GM21723 (cell line): ENCODE results near the gene ABT1.
"Not testable (repeated sequence)": the region's sequence is repeated elsewhere in the genome, so short reads cannot be mapped to it uniquely, and the experiment has no call there.

ENCODE experiments used
- ATAC-seq: cut with Tn5 transposase; IDR thresholded peaks from one replicate; pipeline ENCODE4 v1.9.1; 2021; ENCODE audit warnings: mild to moderate bottlenecking, moderate library complexity; ENCODE audit not compliant: unreplicated experiment

ABT1 gene

DNA sequence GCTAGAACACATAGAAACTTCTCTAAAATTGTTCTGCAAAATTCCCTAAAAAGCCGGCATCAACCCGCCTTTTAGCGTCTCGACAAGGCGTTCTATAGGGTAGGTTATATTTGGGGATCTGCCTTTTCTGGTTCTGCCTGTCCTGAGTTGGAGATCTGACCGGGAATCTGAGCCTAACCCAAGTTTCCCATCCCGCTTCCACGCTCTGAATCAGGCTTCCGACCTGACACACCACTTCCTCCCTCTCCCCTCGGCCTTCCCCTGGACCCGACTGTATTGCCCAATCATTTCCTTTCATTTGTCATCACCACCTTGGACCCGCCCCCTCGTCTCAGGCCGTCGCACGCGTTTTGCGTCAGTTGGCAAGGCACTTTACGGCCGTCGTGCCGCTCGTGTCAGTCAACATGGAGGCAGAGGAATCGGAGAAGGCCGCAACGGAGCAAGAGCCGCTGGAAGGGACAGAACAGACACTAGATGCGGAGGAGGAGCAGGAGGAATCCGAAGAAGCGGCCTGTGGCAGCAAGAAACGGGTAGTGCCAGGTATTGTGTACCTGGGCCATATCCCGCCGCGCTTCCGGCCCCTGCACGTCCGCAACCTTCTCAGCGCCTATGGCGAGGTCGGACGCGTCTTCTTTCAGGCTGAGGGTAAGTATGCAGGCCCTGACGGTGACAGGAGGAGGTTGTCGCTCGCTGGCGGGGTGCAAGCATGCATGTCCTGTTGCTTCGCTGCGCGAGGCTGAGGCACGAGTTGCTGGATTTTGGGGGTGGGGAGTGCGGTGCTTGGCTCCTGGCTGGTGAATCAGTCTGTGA, at the start of gene ABT1:
Gene ABT1, plus strand, starts transcription at position 375 of the 810 bp plus-strand sequence. Its CDS starts 30 bp downstream, at position 405.
- peak; percentile 74 for ATAC-seq

DNA sequence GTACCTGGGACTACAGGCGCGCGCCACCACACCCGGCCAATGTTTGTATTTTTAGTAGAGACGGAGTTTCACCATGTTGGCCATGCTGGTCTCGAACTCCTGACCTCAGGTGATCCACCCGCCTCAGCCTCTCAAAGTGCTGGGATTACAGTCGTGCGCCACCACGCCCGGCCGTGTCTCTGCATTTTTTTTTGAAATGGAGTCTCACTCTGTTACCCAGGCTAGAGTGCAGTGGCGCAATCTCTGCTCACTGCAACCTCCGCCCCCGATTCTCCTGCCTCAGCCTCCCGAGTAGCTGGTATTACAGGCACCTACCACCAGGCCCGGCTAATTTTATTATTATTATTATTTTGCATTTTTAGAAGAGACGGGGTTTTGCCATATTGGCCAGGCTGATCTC, 49.4 kb upstream of the ABT1 start:
- not testable (repeated sequence) for ATAC-seq

DNA sequence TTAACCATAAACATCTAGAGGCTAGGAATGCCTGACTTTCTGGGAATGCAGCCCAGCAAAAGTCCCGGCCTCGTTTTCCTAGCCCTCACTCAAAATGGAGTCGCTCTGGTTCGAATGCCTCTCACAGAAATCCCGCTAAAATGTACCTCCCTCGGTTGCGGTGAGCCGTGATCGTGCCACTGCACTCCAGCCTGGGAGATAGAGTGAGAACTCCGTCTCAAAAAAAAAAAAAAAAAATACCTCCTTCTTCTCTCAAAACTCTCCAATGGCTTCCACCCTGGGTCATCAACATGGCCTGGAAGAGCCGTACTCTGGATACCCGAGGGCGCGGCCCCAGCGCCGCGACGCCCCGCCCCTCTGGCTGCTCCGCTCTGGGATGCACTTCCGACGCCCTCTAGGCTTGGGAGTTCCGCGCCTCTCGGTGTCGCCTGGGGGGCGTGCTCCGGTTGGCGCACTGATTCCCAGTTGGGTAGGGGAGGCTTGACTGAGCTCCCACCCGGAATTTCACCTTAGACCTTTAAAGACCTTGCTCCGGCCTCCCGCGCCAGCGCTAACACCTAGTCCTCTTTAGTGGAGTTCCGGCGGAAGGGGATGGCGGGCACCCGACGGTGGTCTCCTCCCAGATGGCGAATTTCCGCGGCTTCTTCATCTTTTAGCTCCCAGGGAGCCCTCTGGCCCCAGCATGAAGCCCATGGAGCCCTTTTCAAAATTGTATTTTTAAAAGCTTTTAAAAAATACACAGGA, 46.3 kb upstream of the ABT1 start:
- ATAC-seq, result no peak

DNA sequence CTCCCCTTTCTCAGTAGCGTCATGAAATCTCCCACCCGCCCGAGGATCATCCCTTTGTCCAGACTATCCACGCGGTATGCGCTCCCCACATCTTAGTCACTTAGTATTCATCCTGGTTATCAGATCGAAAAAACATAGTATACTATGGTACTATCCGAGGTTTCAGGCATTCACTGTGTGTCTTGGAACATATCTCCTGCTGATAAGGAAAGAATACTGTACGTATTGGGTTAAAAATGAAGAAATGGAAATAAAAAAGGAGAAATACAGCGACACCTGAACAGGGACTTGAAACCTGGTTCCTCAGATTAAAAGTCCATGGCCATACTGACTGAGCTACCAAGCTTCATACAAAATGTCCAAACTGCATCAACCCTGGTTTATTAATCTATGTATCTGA, 44.5 kb upstream of the ABT1 start:
- ATAC-seq, result no peak

DNA sequence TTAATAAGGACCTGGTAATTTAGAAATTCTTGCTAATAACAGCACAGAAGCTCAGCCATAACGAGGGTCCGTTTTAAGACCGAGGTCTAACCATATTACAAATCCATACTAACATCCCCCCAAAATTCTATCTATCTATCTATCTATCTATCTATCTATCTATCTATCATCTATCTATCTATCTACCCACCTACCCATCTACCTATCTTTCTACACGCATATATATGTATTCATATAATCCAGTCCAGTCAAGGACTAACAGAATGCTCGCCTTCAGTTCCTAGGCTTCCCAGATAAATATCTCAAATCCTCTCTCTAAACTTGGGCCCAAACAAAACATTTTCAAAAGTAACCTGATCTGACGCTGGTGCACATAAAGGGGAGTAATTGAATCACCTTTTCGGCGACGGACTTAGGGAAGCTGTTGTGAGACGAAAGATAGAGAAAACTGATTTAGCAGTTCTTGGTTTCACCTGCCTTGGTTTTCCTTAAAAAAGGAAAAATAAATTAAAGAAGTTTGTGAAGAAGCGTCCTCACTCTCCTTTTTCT, 44.0 kb upstream of the ABT1 start:
- no peak for ATAC-seq

DNA sequence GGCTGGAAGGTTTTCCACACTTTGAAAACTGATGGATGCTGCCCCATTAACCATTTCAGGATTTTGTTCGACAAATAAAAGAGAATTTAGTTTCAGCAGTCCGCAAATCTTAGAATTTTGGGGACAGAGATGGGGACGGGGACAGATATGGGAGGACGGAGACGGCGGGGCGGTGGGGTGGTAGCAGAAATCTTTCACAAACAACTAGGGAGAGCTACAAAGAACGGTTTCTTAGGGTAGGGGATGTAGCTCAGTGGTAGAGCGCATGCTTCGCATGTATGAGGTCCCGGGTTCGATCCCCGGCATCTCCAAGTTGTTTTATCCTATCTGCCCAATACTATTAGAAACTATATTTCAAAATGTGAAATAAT, 43.5 kb upstream of the ABT1 start:
- ATAC-seq, result peak; percentile 49

DNA sequence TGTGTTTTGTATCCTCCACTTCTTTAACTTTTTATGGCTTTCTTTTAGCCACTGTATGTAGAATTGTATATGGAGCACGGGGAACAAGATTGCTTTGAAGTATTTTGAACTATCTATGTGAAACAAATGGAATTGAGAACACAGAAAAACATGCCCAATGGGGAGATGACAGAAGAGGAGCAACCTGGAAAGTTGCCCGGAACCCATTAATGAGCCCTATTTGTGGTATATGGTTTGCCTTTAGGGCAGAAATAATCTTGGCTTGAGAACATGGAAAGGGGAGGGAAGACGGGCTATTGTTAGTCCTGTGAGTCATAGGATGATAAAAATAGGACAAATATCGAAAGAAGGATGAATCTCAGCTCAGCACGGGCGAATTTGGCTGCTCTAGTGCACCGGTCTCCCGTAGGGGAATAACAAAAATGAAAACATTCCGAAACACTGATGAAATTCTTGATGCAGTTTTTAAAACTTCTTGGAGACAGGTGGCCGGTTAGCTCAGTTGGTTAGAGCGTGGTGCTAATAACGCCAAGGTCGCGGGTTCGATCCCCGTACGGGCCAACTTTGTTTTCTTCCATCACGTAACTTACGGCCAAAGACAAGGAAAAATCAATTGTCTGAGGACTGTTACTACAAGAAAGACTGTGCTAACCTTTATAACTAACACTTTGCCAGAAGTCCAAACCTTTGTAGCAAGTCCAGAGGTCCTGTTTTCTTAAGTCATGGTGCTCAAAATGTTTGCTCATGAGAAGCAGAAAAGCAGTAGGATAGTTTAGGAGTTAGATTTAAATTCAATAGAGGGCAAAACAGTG, 42.9 kb upstream of the ABT1 start:
- ATAC-seq, result peak; percentile 32

DNA sequence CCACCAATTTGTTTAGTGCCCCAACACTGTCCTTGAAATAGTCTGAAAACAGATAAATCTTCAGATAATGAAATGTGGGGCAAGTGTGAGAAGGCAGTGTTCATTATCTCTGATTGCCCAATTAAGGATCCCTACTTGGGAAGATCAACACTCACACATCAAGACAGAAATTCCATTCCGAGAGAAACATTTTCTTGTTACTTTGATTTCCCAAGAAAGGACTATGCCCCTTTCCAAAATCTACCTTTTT, 42.4 kb upstream of the ABT1 start:
- no peak for ATAC-seq

DNA sequence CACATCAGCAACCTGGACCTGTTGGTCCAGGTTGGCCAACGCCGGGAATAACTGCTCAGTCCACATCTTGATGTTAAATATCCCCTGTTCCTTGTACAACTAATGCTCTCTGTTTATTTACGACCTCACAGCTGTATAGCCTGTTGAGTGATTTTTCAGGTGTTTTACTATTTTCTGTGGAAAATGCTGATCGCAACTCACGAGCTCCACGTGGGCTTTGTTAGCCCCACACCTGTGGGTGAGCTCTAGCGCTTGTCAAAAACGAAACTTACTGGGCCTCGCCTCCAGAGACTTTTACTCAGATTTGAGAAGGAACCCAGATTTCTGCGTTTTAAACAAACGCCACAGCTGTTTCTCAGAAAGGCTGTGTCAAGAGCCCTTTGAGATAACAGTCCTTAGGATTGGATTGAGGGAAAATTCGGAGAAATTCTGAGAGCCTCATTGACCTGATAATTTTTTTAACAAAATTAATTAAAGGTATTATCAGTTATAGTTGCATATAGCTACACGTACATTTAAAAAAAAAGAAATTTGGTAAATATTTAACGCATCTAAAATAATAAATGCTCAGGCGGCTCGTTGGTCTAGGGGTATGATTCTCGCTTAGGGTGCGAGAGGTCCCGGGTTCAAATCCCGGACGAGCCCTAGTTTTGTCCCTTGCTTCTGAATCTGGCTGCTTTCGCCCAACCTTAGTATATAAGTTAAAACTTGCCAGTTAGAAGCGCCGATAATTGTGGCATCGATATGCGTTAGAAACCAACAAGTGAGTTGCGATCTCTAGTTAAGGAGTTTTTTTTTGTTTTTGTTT, 41.9 kb upstream of the ABT1 start:
- peak; percentile 38 for ATAC-seq

DNA sequence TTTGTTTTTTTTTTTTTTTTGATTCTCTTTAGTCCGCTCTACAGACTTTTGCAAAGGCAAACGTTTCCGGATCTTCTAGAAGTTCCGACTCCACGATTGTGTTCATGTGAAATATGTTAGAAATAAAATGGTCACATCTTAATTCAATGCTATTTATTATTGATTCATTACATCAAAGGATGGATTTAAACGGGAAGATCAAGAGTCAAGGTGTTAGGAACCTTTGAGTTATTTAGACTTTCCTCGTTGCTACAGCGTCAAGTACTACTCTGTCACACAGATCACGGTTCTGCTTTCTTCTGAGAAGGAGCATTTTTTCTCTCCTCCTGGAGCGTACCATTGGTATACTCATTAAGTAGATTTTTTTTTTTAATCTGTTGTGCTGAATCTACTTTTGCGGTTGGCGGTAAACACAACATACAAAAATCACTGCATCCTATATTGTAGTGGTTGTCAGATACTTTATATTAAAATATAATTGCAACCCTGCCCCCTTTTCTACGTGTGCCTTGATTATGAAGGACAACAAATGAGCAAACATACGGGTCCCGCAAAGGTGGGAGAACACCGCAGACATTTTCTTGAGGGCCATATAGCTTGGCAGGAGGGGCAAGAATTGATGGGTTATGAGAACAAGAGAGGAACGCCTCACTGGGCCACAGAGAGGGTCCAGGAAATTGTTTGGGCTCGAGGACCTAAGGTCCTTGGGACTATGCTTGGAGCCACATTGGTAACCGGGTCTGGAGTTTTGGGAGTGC, 41.1 kb upstream of the ABT1 start:
- no peak for ATAC-seq

DNA sequence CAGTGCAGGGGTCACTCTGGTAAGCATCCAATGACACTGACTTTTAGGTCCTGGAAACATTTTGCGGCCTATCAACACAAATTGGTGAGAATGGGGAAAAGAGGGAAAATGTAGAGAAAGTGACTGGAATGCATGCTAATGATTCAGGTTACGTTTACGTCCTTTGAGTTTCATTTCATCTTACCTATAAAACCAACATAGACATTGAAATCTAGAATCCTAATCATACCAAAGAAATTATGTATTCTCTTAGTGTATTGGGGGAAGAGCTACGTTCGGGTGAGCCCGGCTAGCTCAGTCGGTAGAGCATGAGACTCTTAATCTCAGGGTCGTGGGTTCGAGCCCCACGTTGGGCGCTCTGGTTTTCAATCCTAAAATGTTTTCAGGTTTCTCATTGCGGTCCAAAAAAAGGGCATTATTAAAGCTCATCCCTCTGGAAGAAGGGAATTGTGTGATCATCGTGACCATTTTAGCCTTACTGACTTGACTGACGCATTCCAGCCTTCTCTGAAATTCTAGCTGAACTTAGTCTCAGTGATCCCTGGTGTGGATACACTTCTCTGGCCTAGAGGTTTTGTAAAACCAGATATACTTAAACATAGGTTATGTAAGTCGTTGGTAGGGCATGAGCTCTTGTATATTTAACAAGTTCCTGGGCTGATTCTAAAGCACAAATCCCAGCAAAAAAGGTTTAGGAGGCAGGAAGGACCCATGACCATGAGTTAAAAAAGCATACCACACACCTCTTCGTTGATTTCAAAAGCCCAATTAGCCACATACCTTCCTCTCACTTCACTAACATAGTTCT, 40.3 kb upstream of the ABT1 start:
- ATAC-seq, result no peak

DNA sequence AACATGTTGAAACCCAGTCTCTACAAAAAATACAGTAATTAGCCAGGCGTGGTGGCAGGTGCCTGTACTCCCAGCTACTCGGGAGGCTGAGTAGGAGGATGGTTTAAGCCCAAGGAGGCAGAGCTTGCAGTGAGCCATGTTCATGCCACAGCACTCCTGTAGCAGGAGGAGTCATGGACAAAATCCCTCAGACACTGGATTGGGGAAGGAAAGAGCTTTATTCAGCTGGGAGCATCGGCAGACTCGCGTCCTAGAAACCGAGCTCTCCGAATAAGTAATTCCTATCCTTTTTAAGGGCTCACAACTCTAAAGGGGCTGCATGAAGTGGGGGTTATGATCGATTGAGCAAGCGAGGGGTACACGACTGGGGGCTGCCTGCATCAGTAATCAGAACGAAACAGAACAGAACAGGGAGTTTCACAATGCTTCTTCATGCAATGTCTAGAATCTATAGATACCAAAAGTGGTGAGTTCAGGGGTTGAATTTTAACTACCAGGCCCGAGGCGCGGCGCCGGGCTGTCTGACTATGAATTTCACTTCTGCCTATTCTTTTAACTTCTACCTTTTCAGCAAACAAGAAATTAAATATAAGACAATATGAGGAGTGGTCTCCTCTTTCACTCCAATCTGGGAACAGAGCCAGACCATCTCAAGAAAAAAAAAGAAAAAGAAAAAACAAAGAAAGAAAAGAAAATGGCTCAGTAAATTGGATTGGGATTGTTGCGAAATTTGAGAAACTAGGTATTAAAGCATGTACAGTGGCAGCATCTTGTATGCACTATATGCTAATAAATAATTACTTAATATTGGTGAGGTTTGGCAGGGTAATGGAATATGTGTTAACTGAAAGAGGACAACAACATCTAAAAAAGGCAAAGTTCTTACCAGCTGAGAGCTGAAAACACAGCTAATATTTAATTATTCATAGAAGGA, 35.0 kb upstream of the ABT1 start:
- ATAC-seq, result no peak

DNA sequence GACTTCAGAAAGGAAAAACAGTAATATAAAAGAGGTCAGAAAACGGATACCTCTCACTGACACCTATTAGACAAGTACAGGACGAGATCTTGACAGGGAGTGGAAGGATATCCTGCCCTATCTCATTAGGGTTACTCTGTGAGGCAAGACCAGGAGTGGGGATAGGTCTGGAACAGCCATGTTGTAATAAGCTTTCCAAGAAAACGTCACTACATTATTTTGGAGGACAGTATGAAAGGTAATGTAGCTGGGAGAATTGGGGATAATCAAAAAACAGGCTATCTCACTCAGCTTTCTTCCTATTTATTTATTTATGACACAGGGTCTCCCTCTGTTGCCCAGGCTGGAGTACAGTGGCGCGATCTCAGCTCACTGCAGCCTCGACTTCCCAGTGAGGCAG, 33.3 kb upstream of the ABT1 start:
- ATAC-seq, result no peak

DNA sequence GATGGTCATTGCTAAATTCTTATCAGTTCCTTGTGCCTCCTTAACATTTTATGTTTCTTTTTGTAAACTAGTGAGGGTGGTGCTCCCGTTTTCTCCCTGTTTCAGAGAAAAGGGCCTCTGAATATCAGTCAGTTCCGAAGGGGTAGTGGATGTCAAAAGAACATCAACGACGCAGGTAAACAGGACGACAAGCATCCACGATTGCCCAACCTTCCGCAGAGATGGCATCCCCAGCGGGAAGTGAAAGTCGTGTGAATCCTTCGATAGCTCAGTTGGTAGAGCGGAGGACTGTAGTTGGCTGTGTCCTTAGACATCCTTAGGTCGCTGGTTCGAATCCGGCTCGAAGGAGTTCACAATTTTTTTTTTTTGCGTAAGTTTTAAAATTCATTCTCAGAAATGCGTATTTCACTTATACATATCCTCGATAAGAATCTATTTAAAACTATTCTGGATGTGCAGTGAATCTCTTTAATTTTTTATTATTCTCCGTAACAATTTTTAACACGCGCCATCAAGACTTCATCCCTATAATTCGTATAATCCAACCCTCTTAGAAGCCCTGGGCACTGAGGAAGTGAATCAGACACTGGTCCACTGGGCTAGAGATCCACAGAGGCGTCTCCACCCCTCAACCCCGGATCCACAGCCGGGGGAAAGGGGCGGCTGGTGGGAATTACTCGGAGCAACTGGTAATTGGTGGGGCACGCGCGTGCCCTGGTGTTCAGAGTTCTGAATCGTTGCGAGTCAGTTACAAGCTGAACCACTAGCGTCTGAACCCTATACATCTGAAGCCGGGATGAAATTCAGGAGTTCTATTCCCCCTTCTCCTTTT, 27.9 kb upstream of the ABT1 start:
- peak; percentile 68 for ATAC-seq

DNA sequence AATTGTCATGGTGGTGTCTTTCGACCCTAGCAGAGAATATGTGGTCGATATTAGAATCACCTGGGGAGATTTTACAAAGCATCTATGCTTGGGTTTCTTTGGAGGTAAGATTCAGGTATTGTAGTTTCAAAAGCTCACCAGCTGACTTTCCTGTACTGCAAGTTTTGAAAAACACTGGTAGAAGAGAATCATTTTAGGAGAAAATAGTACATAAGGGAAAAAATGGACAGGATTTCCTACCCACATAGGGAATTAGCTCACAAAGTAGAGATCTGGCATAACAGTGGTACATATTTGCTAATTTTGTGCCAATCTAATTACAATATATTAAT, 27.4 kb upstream of the ABT1 start:
- ATAC-seq, result peak; percentile 12

DNA sequence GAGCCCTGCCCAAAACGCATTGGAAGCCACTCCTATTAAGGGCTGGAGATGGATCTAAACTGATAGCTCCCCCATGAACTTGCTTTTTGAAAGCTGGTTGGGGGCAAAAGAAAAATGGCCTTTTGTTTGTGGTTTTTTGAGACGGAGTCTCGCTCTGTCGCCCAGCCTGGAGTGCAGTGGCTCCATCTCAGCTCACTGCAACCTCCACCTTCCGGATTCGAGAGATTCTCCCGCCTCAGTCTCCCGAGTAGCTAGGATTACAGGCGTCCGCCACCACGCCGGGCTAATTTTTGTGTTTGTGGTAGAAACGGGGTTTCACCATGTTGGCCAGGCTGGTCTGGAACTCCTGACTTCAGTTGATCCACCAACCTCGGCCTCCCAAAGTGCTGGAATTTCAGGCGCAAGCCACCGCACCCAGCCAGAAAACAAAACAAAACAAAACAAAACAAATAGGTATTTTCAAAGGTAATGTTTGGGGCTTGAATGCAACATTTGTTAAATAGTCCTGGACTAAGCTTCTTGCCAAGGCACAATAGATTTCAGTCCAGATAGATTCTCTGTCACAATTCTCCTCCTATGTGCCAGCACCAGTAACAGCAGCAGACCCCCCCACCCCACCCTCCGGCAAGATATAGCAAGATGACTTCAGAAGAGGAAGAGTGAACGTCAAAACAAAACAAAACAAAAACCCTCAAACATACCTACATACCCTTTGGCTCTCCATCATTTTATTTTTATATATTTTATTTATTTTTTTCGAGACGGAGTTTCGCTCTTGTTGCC, 26.5 kb upstream of the ABT1 start:
- ATAC-seq, result no peak
